ENCODE results near the gene HJV. TPM values are rescaled to one million over a fixed set of nuclear protein-coding genes. Genes with fewer than 3 reads are reported as not detected.

HJV gene
- total and polyA plus RNA-seq, 2 of the 13 experiments (the other 11 are each of a cell fraction or from before 2014, with no cell fraction given): 0.18 TPM; not detected in 1

DNA sequence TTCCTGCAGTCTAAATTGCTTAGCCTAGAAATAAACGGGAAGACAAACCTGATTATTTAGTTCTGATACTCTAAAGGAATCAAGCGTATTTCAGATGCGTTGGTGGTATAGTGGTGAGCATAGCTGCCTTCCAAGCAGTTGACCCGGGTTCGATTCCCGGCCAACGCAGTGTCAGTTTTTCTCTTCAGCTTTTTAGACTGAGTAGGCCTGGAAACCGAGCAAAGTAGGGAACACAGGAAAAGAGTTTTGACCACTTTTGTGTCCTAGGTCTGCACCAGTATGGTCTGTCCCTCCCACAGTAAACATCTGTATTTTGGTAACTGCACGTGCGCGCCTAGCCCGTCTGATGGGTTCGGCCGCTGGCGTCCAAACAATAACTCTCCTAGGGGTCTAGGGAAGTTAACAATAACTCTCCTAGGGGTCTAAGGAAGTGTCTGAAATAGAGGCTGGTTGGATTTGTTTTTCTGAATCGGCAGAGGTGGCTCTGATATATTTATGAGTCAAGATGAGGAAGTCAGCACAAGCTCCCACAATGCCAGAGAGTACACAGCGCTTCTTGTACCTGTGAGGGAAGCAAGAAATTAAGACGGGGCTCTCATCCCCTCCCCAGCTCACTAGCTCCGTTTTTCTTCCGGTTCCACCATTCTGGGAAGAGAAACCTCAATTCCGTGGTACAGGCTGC is 15.6 kb upstream of the HJV start (continued):
- TF ChIP-seq ZNF781 (CRISPR knock-in tag; IDR thresholded peaks at IDR 0.05; ENCODE audit: borderline replicate concordance, not compliant biosample characterization) (peak; percentile 65), ZFP41 (CRISPR knock-in tag; IDR thresholded peaks at IDR 0.05; ENCODE audit: borderline replicate concordance) (no peak), NCOA1 (CRISPR knock-in tag; IDR thresholded peaks at IDR 0.05) (no peak), ZNF101 (CRISPR knock-in tag; IDR thresholded peaks at IDR 0.05; ENCODE audit: borderline replicate concordance, low read depth) (no peak), GFI1 (CRISPR knock-in tag; IDR thresholded peaks at IDR 0.05; ENCODE audit: borderline replicate concordance) (no peak), SOX5 (CRISPR knock-in tag; IDR thresholded peaks at IDR 0.05; ENCODE audit: borderline replicate concordance) (no peak), ZKSCAN8 (CRISPR knock-in tag; IDR thresholded peaks at IDR 0.05; ENCODE audit: borderline replicate concordance) (no peak), LCORL (IDR thresholded peaks at IDR 0.05) (no peak), LCORL (CRISPR knock-in tag; IDR thresholded peaks at IDR 0.05) (peak; percentile 72; the same call in 1 of the 2 replicates), ZMYM4 (CRISPR knock-in tag; IDR thresholded peaks at IDR 0.05) (no peak), MEF2D (CRISPR knock-in tag; IDR thresholded peaks at IDR 0.05) (no peak; the same call in 1 of the 2 replicates), ZNF891 (CRISPR knock-in tag; IDR thresholded peaks at IDR 0.05) (no peak), KMT2A (CRISPR knock-in tag; IDR thresholded peaks at IDR 0.05) (0 out of 2 replicates have a peak, but pooled peaks have one; percentile 0), MEIS2 (CRISPR knock-in tag; IDR thresholded peaks at IDR 0.05) (no peak), KDM3A (CRISPR knock-in tag; IDR thresholded peaks at IDR 0.05; ENCODE audit: low read depth) (no peak), CEBPG (CRISPR knock-in tag; IDR thresholded peaks at IDR 0.05) (peak; percentile 47), ZNF737 (CRISPR knock-in tag; IDR thresholded peaks at IDR 0.05; ENCODE audit: borderline replicate concordance) (no peak), PAWR (CRISPR knock-in tag; IDR thresholded peaks at IDR 0.05; ENCODE audit: borderline replicate concordance) (no peak), REXO4 (CRISPR knock-in tag; IDR thresholded peaks at IDR 0.05; ENCODE audit: borderline replicate concordance) (no peak), ZNF562 (CRISPR knock-in tag; IDR thresholded peaks at IDR 0.05; ENCODE audit: borderline replicate concordance) (no peak), DPF2 (CRISPR knock-in tag; IDR thresholded peaks at IDR 0.05; ENCODE audit: borderline replicate concordance, low read depth) (no peak), FOXP1 (IDR thresholded peaks at IDR 0.05) (no peak), FOXP1 (CRISPR knock-in tag; IDR thresholded peaks at IDR 0.05) (peak; percentile 47; the same call in 1 of the 2 replicates), MBNL3 (CRISPR knock-in tag; conservative IDR thresholded peaks at IDR 0.05) (no peak), SRSF1 (optimal IDR thresholded peaks at IDR 0.05; ENCODE audit: low read depth, low read length) (no peak)
- TF ChIP-seq, protein P1, sequence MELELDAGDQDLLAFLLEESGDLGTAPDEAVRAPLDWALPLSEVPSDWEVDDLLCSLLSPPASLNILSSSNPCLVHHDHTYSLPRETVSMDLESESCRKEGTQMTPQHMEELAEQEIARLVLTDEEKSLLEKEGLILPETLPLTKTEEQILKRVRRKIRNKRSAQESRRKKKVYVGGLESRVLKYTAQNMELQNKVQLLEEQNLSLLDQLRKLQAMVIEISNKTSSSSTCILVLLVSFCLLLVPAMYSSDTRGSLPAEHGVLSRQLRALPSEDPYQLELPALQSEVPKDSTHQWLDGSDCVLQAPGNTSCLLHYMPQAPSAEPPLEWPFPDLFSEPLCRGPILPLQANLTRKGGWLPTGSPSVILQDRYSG (CRISPR knock-in tag; IDR thresholded peaks at IDR 0.05): no peak
- TF ChIP-seq, protein P2, sequence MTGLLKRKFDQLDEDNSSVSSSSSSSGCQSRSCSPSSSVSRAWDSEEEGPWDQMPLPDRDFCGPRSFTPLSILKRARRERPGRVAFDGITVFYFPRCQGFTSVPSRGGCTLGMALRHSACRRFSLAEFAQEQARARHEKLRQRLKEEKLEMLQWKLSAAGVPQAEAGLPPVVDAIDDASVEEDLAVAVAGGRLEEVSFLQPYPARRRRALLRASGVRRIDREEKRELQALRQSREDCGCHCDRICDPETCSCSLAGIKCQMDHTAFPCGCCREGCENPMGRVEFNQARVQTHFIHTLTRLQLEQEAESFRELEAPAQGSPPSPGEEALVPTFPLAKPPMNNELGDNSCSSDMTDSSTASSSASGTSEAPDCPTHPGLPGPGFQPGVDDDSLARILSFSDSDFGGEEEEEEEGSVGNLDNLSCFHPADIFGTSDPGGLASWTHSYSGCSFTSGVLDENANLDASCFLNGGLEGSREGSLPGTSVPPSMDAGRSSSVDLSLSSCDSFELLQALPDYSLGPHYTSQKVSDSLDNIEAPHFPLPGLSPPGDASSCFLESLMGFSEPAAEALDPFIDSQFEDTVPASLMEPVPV (CRISPR knock-in tag; IDR thresholded peaks at IDR 0.05): no peak
